Left ventricle myocardium superior (tissue), 1 donor: ENCODE data around the gene TRERF1. TPM values are rescaled to one million over a fixed set of nuclear protein-coding genes. Genes with fewer than 3 reads are reported as not detected.
A peak's percentile ranks its signal among the peaks of the same experiment; 100 is the strongest.

Experiments used
- ATAC-seq: fragments of 200-7000 bp; cut with Tn5 transposase; one replicate; pipeline ENCODE4 v1.9.1; 2020; ENCODE audit warnings: mild to moderate bottlenecking, moderate library complexity
- DNase-seq: peaks from one replicate; pipeline ENCODE4 v3.0.0-alpha.2; 2020
- intact Hi-C: fragments of 100-400 bp; cut with micrococcal nuclease; formaldehyde crosslinking; loops from one replicate; pipeline ENCODE4 v1.11.0; 2022
- total RNA-seq: library from RNA; stranded (reverse); fragmentation: NEBNext Ultra II Directional; extraction: Animal tissue kit (Norgen Biotek cat#: 25700); gene quantifications from one replicate; pipeline ENCODE4 v1.2.1, GENCODE V29; 2021
- donor health status: DM: no; HTN: yes; CAD: no; lungs with severe emphysema.

TRERF1 gene
- total RNA-seq, 1 donor from 2014 or later, result 1.8 TPM

GRCh38 chr6:42429836-42430235, 21.9 kb downstream of the TRERF1 start:
- ATAC-seq, result no peak
- no peak for DNase-seq
- intact Hi-C loops, result no loop called here

- DNase-seq, result no peak
- intact Hi-C loops, result no loop called here
- no peak for ATAC-seq
Observed at GRCh38 chr6:42429042-42429585, 22.6 kb downstream of the TRERF1 start.

GRCh38 chr6:42428326-42429041, 23.2 kb downstream of the TRERF1 start:
- DNase-seq, result peak; percentile 61
- intact Hi-C loops, result no loop called here
- ATAC-seq, result peak; percentile 91

- intact Hi-C loops, result no loop called here
- no peak for ATAC-seq
Observed at GRCh38 chr6:42427871-42428270, 23.9 kb downstream of the TRERF1 start.

GRCh38 chr6:42426191-42426590, 25.5 kb downstream of the TRERF1 start:
- ATAC-seq (no peak), DNase-seq (no peak)
- intact Hi-C loops, result no loop called here

More at GRCh38 chr6:42427871-42428270, 23.9 kb downstream of the TRERF1 start:
- DNase-seq, result no peak

GRCh38 chr6:42424906-42425474, 26.7 kb downstream of the TRERF1 start:
- DNase-seq (no peak), ATAC-seq (no peak)
- intact Hi-C loops, result no loop called here

GRCh38 chr6:42423244-42423643, 28.5 kb downstream of the TRERF1 start:
- no peak for ATAC-seq

DNA sequence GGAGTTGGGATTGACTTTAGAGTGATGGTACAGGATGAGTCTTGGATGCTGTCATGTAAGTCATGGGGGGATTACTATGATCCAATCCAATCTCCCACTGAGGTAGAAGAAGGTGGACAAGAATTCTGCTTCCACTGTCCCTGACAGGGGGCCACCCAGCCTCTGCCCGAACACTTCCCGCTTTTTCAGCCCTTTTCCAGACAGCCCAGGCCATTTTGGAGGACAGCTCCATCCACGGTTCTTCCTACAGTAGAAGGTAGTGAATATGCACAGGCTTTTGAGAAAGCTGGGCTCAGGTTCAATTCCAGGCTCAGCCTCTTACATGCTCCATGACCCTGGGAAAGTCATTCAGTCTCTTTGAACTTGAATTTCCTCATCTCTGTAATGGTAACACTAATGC, 31.0 kb downstream of the TRERF1 start:
- intact Hi-C loops, result no loop called here
- ATAC-seq (no peak), DNase-seq (no peak)

More at GRCh38 chr6:42423244-42423643, 28.5 kb downstream of the TRERF1 start:
- intact Hi-C loops, result no loop called here
- DNase-seq, result no peak

DNA sequence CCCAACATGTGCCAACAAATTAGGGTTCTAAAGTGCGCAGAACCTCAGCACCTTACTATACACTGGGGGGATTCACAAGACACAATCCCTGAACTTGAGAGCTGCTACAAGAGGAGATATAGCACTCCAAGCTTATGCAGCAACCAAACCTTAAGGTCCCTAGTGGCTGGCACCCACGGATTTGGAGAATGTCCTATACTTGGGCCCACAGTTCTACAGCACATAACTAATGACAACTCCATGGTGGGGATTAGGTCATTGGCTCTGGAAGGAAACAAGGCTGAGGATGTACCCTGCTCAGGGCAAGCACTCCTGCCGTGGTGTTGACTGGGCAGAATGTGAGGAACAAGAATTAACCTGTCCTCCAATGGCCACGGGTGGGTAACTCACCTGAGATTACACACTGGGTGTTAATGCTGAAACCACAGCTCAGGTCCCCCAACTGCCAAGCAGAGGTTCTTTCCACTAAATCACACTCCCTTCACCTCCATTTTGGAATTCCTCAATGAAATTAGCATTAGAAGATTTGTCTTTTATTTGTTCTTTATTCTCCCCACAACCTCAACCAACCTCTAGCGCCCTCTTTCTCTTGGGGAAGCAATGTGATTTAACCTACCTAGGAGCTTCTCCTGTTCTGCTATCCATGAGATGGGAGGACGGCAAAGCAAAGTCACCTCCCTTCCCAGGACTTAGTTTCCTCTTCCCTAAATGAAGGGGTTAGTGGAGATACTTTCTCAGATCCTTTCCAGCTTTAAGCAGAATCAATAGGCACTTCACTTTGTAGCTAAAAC, 32.0 kb downstream of the TRERF1 start:
- ATAC-seq (no peak), DNase-seq (no peak)
- intact Hi-C loops, result no loop called here

- no peak for DNase-seq
Observed at GRCh38 chr6:42418724-42419123, 33.0 kb downstream of the TRERF1 start.

DNA sequence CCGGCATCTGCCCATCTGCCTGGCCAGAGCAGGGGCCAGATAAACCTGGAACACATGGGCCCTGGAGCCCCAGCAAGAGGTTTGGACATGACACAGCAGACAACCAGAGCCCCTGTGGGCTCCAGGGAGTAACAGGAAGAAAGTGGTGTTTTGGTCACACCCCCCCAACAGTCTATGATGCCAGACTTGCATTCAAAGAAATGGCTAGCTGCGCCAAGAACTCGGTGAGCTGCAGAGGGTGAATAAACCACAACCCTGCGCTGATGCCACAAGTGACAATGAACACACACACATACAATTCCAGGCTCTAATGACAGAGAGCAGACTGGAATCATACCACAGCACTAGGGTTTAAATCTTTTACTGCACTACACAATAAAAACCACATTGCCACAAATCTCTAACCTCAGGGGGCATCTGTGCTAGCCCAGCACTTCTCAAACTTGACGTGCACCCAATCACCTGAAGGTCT, 34.0 kb downstream of the TRERF1 start:
- ATAC-seq (no peak), DNase-seq (no peak)
- intact Hi-C loops, result no loop called here

More at GRCh38 chr6:42418724-42419123, 33.0 kb downstream of the TRERF1 start:
- ATAC-seq, result no peak
- intact Hi-C loops, result no loop called here

DNA sequence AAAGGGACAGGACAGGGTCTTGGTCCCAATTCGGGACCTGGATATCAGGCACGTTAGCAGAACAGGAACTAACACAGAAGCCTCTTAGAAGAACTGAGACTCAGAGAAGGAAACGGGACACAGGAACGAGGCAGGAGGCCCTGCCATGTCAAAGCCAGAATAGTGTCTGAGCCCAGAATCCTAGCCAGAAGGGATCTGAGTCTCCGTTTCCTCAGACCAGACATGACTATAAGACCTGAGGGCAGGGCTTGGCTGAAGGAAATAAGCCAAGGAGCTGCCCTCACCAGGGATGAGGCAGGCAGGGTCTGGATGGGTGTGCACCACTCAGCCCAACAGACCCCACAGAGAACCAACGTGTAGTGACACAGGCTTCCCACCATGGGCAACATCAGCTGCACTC, 40.3 kb downstream of the TRERF1 start:
- ATAC-seq (peak; percentile 12), DNase-seq (no peak)
- intact Hi-C loops, result no loop called here

DNA sequence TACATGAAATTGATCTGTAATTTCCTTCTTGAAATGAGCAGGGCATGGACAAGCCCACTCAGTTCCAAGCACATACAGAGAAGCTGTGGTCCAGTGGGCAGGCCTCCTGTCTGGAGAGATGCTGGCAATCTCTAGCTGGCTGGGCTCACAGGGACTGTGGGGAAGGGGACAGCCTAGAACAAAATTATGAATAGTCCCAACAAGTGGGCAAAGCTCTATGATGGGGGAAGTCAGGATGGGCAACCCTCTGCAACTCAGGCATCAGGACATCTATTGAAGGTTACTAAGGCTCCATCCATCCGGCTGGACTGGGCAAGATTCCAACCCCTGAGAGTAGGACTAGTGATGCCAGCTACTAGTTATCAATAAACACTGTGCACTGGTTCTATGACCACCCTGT, 40.9 kb downstream of the TRERF1 start:
- DNase-seq (no peak), ATAC-seq (no peak)
- intact Hi-C loops, result no loop called here

GRCh38 chr6:42409581-42409980, 42.1 kb downstream of the TRERF1 start:
- ATAC-seq (no peak), DNase-seq (no peak)
- intact Hi-C loops, result loop anchor here (10.0 kb wide), 1 partner anchor 45 kb away; the partner anchor contains the start of gene TRERF1

DNA sequence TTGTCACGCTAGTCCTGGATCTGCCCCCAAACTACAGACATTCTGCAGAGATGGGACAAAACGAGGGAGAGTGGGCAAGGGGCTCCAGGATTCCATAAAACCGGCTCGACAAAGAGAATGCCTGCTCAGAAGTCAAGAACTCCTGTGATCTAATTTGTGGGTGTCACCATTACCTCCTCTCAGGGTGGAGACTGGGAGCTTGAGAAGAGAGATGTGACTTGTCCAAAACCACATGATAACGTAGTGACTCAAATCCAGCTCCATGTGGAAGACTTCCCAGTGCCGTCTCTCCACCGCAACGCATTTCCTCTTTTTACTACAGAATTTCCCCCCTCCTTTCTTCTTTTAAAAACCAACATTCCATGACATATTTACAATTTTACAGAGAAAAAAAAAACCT, 44.3 kb downstream of the TRERF1 start:
- DNase-seq (no peak), ATAC-seq (peak; percentile 70)
- intact Hi-C loops, result loop anchor here (10.0 kb wide), 1 partner anchor 47 kb away; the partner anchor contains the start of gene TRERF1

- intact Hi-C loops, result loop anchor here (10.0 kb wide), 1 partner anchor 48 kb away; the partner anchor contains the start of gene TRERF1
- peak; percentile 16 for ATAC-seq
- no peak for DNase-seq
Observed at GRCh38 chr6:42406306-42407280, 45.1 kb downstream of the TRERF1 start.

- DNase-seq (no peak), ATAC-seq (peak; percentile 79)
- intact Hi-C loops, result loop anchor here (10.0 kb wide), 1 partner anchor 50 kb away; the partner anchor contains the start of gene TRERF1
Observed at GRCh38 chr6:42405021-42405420, 46.7 kb downstream of the TRERF1 start.

DNA sequence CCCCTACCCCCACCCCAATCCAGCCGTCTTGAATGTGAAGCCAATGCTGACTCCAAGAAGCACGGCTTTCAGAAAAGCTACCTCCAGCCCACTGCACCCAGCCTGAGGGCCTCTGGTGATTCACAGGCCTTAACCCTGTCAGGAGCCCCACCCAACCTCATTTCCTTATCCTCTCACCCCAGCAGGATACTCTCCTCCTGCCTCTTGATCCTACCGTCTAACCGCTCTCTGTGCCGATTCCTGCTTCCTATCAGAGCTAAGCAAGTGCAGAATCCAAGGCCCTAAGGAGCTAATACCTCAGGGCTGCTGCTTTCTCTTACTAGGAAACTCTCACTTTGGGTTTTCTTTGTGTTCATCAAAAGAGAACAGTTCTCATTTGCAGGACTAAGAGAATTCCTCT, 47.2 kb downstream of the TRERF1 start:
- intact Hi-C loops, result loop anchor here (10.0 kb wide), 1 partner anchor 50 kb away; the partner anchor contains the start of gene TRERF1
- ATAC-seq (peak; percentile 71), DNase-seq (no peak)
